A673 (cell line): ENCODE measurements around the gene CYB5RL. TPM values are rescaled to one million over a fixed set of nuclear protein-coding genes. Genes with fewer than 3 reads are reported as not detected.

Experiments used
- BruUV-seq: library from RNA; stranded (reverse); fragments of 400-500 nt; replicated peaks from 2 replicates; lab custom pipeline; 2021; lab: Mats Ljungman, UMichigan
- CTCF ChIA-PET: fragments of 300-600 bp; sonication (Branson Sonifier 250); formaldehyde crosslinking; loops from one replicate; lab custom pipeline; 2022; ENCODE audit warnings: antibody characterized with exemption; lab: Charles Lee
- POLR2A ChIA-PET: fragments of 300-600 bp; sonication (Branson Sonifier 250); formaldehyde crosslinking; loops from one replicate; lab custom pipeline; 2022; ENCODE audit warnings: antibody characterized with exemption; ENCODE audit not compliant: low non-redundant PET; lab: Charles Lee
- DNase-seq: peaks from one replicate; pipeline ENCODE4 v3.0.0-alpha.2; 2015; ENCODE audit warnings: low spot score
- H3K27ac ChIP-seq: fragments of 200-600 bp; sonication (generic); 2 replicates; pipeline ENCODE4 v1.5.1; 2016; ENCODE audit warnings: mixed run types, low read depth, mild to moderate bottlenecking, mixed read lengths, antibody characterized with exemption, low read length; ENCODE audit not compliant: poor library complexity, severe bottlenecking
- H3K27me3 ChIP-seq: fragments of 200-600 bp; sonication (generic); replicated peaks from 2 replicates; pipeline ENCODE4 v1.6.1; 2017; ENCODE audit warnings: mixed run types, low read depth, mild to moderate bottlenecking, mixed read lengths, antibody characterized with exemption, low read length; ENCODE audit not compliant: insufficient read depth, poor library complexity
- H3K36me3 ChIP-seq: fragments of 200-600 bp; sonication (generic); 2 replicates; pipeline ENCODE4 v1.6.1; 2016; ENCODE audit warnings: mixed run types, mild to moderate bottlenecking, mixed read lengths, antibody characterized with exemption, low read length; ENCODE audit not compliant: insufficient read depth, poor library complexity, severe bottlenecking
- H3K4me1 ChIP-seq: fragments of 200-600 bp; sonication (generic); 2 replicates; pipeline ENCODE4 v1.6.1; 2017; ENCODE audit warnings: mixed run types, mild to moderate bottlenecking, mixed read lengths, antibody characterized with exemption, low read length; ENCODE audit not compliant: insufficient read depth, poor library complexity, severe bottlenecking
- H3K4me3 ChIP-seq: fragments of 200-600 bp; sonication (generic); 2 replicates; pipeline ENCODE4 v1.5.1; 2016; ENCODE audit warnings: low read depth, mixed run types, mild to moderate bottlenecking, mixed read lengths, low read length; ENCODE audit not compliant: poor library complexity, severe bottlenecking
- H3K9me3 ChIP-seq: fragments of 200-600 bp; sonication (generic); 2 replicates; pipeline ENCODE4 v1.6.1; 2016; ENCODE audit warnings: mixed run types, low read depth, mild to moderate bottlenecking, mixed read lengths, antibody characterized with exemption, low read length; ENCODE audit not compliant: poor library complexity, severe bottlenecking
- CTCF ChIP-seq: fragments of 300-800, 200-600 bp; sonication (generic); conservative IDR thresholded peaks from 2 replicates; pipeline ENCODE4 v1.5.1; 2017; ENCODE audit warnings: low read depth, mild to moderate bottlenecking, antibody characterized with exemption, low read length, moderate library complexity, mixed read lengths
- EZH2 ChIP-seq: fragments of 200-600 bp; sonication (generic); IDR thresholded peaks from 2 replicates; pipeline ENCODE4 v1.6.1; 2017; ENCODE audit warnings: borderline replicate concordance, low read depth, mild to moderate bottlenecking, mixed read lengths, antibody characterized with exemption, low read length; ENCODE audit not compliant: poor library complexity, severe bottlenecking
- intact Hi-C: fragments of 100-400 bp; cut with micrococcal nuclease; formaldehyde crosslinking; loops from one replicate; pipeline ENCODE4 v1.10.0; 2022; ENCODE audit not compliant: unreplicated experiment
- total RNA-seq: library from RNA; stranded (reverse); gene quantifications from 2 replicates; pipeline ENCODE4 v1.2.3, GENCODE V29; 2021

CYB5RL gene
- total RNA-seq, 1 experiment from 2014 or later = 8.4 TPM

GRCh38 chr1:54227891-54228310, 28.1 kb upstream of the CYB5RL start:
- Histone ChIP-seq H3K4me1 (no peaks in the 10 kb centered on the region), H3K36me3 (no peaks in the 10 kb centered on the region), H3K27ac (no peak overlapping the region), H3K9me3 (no peaks in the 10 kb centered on the region), H3K27me3 (no peaks in the 10 kb centered on the region), H3K4me3 (no peak overlapping the region)
- intact Hi-C loops = no loop called here
- DNase-seq = peak; percentile 20
- POLR2A ChIA-PET = no interaction called here
- TF ChIP-seq CTCF (0 out of 2 replicates have a peak, but pooled peaks have one; percentile 12), EZH2 (no peak)
- CTCF ChIA-PET = interaction anchor here (0.8 kb wide), 1 partner anchor 15 kb away, joined by 9 read pairs; no protein-coding TSS in a partner anchor
- no TSS peak for BruUV-seq

GRCh38 chr1:54227091-54227602, 27.3 kb upstream of the CYB5RL start:
- Histone ChIP-seq H3K9me3 (no peaks in the 10 kb centered on the region), H3K27me3 (no peaks in the 10 kb centered on the region), H3K4me1 (no peaks in the 10 kb centered on the region), H3K36me3 (no peaks in the 10 kb centered on the region), H3K4me3 (no peak overlapping the region), H3K27ac (no peak overlapping the region)
- TF ChIP-seq EZH2 (no peak), CTCF (no peak)
- BruUV-seq = no TSS peak
- POLR2A ChIA-PET = no interaction called here
- CTCF ChIA-PET = interaction anchor here (0.8 kb wide), 1 partner anchor 14 kb away, joined by 9 read pairs; no protein-coding TSS in a partner anchor
- intact Hi-C loops = no loop called here
- no peak for DNase-seq

GRCh38 chr1:54225986-54226559, 26.2 kb upstream of the CYB5RL start:
- no TSS peak for BruUV-seq

More at GRCh38 chr1:54225986-54226559, 26.2 kb upstream of the CYB5RL start:
- H3K4me1 ChIP-seq = no peaks in the 10 kb centered on the region
- no peak overlapping the region for H3K4me3 ChIP-seq
- intact Hi-C loops = no loop called here
- ChIA-PET POLR2A (no interaction called here), CTCF (no interaction called here)
- H3K27ac ChIP-seq = no peak overlapping the region
- H3K27me3 ChIP-seq = no peaks in the 10 kb centered on the region
- H3K9me3 ChIP-seq = no peaks in the 10 kb centered on the region
- no peak for DNase-seq
- no peaks in the 10 kb centered on the region for H3K36me3 ChIP-seq
- no peak for TF ChIP-seq EZH2
- TF ChIP-seq CTCF = no peak
